MM.1S (cell line): ENCODE measurements around the gene LGALS9.
"Not testable (repeated sequence)": the region's sequence is repeated elsewhere in the genome, so short reads cannot be mapped to it uniquely, and the experiment has no call there.

Experiments used
- EZH2 ChIP-seq: fragments of 300-600 bp; sonication (generic); optimal IDR thresholded peaks from 2 replicates; pipeline ENCODE3; 2017; ENCODE audit warnings: low read depth, mild to moderate bottlenecking, antibody characterized with exemption, low read length, mixed read lengths
- EZH2phosphoT487 ChIP-seq: fragments of 300-600 bp; sonication (generic); IDR thresholded peaks from 2 replicates; pipeline ENCODE4 v1.6.1; 2018; ENCODE audit warnings: antibody characterized with exemption, low read length
- TF ChIP-seq, protein P1 (sequence below): fragments of 300-600 bp; sonication (generic); IDR thresholded peaks from 2 replicates; pipeline ENCODE4 v1.5.1; 2016; ENCODE audit warnings: antibody characterized with exemption, low read length, mixed read lengths

DNA sequence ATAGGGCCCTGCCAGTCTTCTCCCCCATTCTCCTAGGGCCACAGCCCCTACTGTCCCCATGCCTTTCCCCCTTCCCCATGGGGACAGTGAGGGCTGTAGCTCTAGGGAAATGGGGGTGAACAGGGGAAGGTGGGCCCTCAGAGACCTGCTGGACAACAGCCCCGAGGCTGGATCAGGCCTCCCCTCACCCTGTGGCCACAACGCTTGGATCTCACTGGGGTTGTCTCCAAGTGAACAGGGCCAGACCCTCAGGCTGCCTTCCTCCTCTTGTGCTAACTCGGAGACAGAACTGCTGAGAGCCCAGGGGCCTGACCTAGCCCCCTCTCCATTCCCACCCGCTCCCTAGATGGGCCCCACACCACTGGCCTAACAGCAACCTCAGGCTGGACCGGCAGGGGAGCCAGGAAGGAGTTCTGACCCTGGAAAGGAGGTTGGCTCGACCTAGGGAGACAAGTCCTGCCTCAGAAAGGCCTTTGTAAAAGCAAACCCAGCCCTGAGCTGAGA is 41.0 kb downstream of the LGALS9 start:
- TF ChIP-seq, protein P1, sequence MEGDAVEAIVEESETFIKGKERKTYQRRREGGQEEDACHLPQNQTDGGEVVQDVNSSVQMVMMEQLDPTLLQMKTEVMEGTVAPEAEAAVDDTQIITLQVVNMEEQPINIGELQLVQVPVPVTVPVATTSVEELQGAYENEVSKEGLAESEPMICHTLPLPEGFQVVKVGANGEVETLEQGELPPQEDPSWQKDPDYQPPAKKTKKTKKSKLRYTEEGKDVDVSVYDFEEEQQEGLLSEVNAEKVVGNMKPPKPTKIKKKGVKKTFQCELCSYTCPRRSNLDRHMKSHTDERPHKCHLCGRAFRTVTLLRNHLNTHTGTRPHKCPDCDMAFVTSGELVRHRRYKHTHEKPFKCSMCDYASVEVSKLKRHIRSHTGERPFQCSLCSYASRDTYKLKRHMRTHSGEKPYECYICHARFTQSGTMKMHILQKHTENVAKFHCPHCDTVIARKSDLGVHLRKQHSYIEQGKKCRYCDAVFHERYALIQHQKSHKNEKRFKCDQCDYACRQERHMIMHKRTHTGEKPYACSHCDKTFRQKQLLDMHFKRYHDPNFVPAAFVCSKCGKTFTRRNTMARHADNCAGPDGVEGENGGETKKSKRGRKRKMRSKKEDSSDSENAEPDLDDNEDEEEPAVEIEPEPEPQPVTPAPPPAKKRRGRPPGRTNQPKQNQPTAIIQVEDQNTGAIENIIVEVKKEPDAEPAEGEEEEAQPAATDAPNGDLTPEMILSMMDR: not testable (repeated sequence)
- not testable (repeated sequence) for TF ChIP-seq EZH2phosphoT487, EZH2
